Measurements from ENCODE around the gene ARHGAP19.
"Not testable (repeated sequence)": the region's sequence is repeated elsewhere in the genome, so short reads cannot be mapped to it uniquely, and the experiment has no call there.

The ARHGAP19 gene

GRCh38 chr10:97280783-97281182 lies 11.7 kb downstream of the ARHGAP19 start:
- DNase-seq (ENCODE audit: low read depth in 2 of 3, low spot score in 2 of 3), result no peak

GRCh38 chr10:97279121-97279815 lies 13.2 kb downstream of the ARHGAP19 start:
- no peak for DNase-seq (ENCODE audit: low read depth in 2 of 3, low spot score in 2 of 3)

DNA sequence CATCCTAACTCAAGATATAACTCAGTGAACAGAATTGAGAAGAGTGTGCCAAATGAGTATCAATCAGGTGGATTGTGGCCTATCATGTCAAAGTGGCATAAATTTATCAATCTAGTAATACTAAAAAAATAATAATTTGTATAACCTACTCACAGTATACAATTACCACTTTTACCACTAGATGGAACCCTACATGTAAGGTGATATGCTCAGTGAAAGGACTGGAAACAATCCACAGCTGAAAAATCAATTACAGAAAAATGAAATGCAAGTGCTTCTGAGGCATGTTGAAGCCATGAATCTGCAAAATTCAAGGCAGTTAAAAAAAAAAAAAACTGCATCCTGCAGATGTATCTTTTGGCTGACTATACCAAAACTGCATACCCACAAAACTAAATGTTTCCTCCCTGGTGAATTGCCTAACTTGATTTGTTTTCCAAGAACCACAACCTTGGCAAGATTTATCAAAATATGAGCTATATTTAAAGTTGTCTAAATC lies 13.9 kb downstream of the ARHGAP19 start:
- no peak for DNase-seq (ENCODE audit: low read depth in 2 of 3, low spot score in 2 of 3)

- no peak for DNase-seq (ENCODE audit: low read depth in 2 of 3, low spot score in 2 of 3)
Measured at GRCh38 chr10:97277551-97277950, 14.9 kb downstream of the ARHGAP19 start.

- DNase-seq (ENCODE audit: low read depth in 2 of 3, low spot score in 2 of 3), result no peak
Measured at GRCh38 chr10:97274828-97275227, 17.6 kb downstream of the ARHGAP19 start.

GRCh38 chr10:97273700-97274099 lies 18.7 kb downstream of the ARHGAP19 start:
- DNase-seq (ENCODE audit: low read depth in 2 of 3, low spot score in 2 of 3), result no peak

DNA sequence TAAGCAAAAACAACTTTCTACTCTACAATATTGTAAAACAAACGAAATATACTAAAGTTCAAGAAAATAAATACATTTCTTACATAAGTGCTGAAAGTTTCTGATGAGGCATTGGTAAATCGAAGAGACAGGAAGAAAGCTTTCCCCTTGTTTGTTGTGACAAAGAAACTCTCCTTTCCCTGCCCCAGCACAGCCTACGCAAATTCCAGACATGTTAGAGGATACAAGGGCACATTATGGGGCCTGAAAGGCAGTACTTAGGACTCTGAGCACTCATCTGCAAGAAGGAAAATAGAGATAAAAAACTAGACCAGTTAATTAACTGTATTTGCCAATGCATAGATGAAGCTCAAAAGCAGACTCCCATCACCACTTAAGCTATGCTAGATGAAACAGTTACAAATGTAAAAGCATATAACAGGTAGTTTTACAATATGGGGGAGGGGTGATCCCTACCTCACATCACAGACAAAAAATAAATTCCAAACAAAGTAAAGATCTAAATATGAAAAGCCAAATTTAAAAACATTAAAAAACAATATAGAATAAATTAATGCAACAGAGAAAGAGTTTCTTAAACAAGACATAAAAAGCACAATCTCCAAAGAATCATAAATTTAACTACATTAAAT lies 21.8 kb downstream of the ARHGAP19 start:
- DNase-seq (ENCODE audit: low read depth in 2 of 3, low spot score in 2 of 3), result no peak

DNA sequence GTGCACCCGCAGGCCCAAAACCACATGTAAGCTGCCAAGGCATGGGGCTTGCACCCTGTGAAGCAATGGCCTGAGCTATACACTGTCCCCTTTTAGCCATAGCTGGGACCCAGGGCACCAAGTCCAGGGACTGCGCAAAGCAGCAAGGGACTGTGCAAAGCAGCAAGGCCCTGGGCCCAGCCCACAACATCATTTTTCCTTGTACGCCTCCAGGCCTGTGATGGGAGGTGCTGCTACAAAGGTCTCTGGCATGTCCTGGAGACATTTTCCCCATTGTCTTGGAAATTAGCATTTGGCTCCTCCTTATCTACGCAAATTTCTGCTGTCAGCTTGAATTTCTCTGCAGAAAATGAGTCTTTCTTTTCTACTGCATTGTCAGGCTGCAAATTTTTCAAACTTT lies 24.8 kb downstream of the ARHGAP19 start:
- no peak for DNase-seq (ENCODE audit: low read depth in 2 of 3, low spot score in 2 of 3)

GRCh38 chr10:97265095-97265494 lies 27.3 kb downstream of the ARHGAP19 start:
- not testable (repeated sequence) for DNase-seq (ENCODE audit: low read depth in 2 of 3, low spot score in 2 of 3)

GRCh38 chr10:97263971-97264370 lies 28.5 kb downstream of the ARHGAP19 start:
- DNase-seq (ENCODE audit: low read depth in 2 of 3, low spot score in 2 of 3), result no peak

DNA sequence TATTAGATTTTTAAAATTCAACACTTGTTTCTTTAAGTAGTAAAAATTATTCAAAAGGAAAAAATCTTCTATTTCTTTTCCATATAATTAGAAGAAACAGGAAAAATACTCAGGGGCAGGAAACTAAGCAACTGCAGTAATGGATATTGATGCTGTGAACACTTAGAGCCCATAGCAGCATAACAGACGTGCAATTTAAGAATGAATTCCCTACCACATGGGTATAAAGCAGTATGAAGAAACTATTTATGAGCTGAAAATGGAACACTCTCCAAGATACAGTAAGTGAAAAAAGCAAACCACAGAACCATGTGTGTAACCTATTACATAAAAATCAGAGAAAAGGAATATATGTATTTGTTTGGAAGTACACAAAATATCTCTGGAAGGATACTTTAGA lies 30.8 kb downstream of the ARHGAP19 start:
- DNase-seq (ENCODE audit: low read depth in 2 of 3, low spot score in 2 of 3), result no peak

DNA sequence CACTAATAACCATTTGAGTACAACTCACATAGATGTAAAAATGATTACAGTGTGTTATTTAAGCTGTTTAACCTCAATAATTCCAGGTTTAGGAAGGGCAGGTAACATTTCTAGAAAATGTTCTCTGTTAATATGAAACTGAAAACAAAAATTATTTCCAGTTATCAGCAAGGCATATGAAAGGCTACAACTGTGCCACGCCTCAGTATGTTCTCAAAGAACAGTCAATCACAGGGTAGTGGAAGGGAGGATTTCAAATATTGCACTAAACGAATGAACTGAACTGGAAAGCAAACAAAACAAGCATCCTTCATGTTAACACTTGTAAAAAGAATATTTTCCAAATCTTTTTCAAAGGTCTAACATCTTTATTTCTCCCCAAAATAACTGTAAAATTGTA lies 31.3 kb downstream of the ARHGAP19 start:
- no peak for DNase-seq (ENCODE audit: low read depth in 2 of 3, low spot score in 2 of 3)

GRCh38 chr10:97259119-97259518 lies 33.3 kb downstream of the ARHGAP19 start:
- DNase-seq (ENCODE audit: low read depth in 2 of 3, low spot score in 2 of 3), result no peak

DNA sequence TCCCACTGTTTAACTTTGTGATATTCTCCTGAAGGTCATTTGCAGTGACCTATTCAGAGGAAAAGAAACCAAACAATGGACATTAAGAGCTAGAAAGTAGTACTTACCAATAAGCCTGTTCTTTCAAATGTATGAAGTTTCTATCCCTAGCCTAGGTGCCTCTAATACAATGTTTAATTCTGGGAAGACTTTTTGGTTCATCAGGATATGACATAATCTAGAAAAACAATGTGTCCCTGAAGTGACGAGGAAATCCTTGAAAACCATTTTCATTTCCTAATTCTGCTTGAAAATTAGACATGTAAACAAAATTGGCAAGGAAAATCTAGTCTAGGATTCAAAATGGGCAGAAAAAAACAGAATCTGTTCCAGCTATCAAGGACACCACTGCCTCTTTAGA lies 36.1 kb downstream of the ARHGAP19 start:
- DNase-seq (ENCODE audit: low read depth in 2 of 3, low spot score in 2 of 3), result no peak

- DNase-seq (ENCODE audit: low read depth in 2 of 3, low spot score in 2 of 3), result no peak
Measured at GRCh38 chr10:97255512-97256293, 36.7 kb downstream of the ARHGAP19 start.

DNA sequence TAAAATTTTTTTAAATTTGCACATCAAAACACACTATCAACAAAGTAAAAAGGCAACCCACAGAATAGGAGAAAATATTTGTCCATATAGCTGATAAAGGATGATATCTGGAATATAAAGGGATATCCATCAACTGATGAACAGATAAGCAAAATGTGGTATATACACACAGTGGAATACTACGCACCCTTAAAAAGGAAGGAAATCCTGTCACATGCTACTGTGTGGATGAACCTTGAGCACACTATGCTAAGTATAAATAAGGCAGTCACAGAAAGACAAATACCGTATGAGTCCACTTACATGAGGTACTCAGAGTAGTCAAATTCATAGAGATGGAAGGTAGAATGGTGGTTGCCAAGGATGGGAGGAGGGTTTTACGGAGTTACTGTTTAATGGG lies 37.7 kb downstream of the ARHGAP19 start:
- no peak for DNase-seq (ENCODE audit: low read depth in 2 of 3, low spot score in 2 of 3)

- DNase-seq (ENCODE audit: low read depth in 2 of 3, low spot score in 2 of 3), result no peak
Measured at GRCh38 chr10:97250952-97251351, 41.5 kb downstream of the ARHGAP19 start.

DNA sequence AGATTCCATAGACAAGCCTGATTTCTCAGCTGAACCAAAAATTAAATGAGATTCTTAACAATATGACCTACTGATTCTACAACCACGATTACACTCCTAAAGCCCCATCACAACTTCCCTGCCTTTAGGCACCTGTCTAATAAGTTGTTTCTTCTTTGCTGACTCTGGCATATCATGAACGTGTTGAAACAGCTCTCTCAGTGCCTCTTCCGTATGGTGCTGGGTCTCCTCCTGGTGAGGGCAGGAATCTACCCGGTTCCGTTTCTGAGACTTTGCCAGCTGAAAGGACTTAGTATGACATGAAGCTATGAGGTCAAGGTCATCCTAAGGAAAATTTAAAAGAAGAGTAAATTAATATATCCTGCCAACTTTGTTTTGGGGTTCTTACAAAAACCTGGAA lies 48.6 kb downstream of the ARHGAP19 start:
- no peak for DNase-seq (ENCODE audit: low read depth in 2 of 3, low spot score in 2 of 3)

DNA sequence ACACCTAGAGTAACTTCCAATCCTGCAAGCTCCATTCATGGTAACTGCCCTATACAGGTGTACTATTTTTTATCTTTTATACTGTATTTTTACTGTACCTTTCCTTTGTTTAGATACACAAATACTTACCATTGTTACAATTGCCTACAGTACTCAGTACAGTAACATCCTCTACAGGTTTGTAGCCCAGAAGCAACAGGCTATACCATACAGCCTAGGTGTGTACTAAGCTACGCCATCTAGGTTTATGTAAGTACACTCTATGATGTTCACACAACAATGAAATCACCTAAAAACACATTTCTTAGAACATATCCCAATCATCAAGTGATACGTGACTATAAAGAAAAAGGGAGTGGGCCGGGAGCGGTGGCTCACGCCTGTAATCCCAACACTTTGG lies 53.6 kb downstream of the ARHGAP19 start:
- no peak for DNase-seq (ENCODE audit: low read depth in 2 of 3, low spot score in 2 of 3)

GRCh38 chr10:97235353-97235752 lies 57.1 kb downstream of the ARHGAP19 start:
- DNase-seq (ENCODE audit: low read depth in 2 of 3, low spot score in 2 of 3), result no peak

DNA sequence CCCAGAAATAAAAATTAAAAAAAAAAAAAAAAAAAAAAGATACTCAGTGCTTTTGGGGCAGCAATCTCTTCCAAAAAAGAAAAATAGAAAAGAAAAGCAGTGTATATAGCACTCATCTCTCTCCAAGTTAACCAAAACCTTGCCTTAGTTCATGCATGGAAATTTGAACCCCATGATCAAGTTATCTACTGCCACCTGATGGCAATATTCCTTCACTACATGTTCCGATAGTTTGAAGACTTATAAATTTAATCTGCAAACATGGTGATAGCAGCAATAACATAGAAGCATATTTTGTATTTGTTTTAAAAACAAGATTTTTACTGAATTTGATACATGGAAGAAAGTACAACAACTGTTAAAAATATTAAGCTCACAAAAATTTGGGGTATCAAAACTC lies 58.0 kb downstream of the ARHGAP19 start:
- DNase-seq (ENCODE audit: low read depth in 2 of 3, low spot score in 2 of 3), result no peak

DNA sequence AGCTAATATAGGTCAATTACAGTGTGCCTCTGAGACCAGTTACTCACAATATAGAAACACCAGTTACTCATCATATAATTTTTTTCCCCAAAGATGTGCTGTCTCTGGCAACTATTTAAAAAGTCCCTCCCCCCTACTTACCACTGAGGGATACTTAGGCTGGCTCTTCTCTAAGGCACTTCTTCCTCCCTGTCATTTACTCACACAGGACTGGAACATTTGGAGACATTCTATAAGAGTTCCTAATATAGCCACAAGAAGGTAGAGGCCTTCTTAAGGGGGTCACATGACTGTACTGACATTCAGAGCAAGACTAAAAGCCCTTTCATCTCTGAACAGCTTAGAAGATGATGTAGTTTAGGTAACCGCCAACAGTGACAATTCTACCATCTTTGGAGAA lies 62.3 kb downstream of the ARHGAP19 start:
- DNase-seq (ENCODE audit: low read depth in 2 of 3, low spot score in 2 of 3), result no peak
